Breast epithelium (tissue), 4 donors: ENCODE data around the gene HSPA1B. TPM values are rescaled to one million over a fixed set of nuclear protein-coding genes. Genes with fewer than 3 reads are reported as not detected.
A peak's percentile ranks its signal among the peaks of the same experiment; 100 is the strongest.
"Not testable (repeated sequence)": the region's sequence is repeated elsewhere in the genome, so short reads cannot be mapped to it uniquely, and the experiment has no call there.

ENCODE experiments used
- DNase-seq, 2 donors: peaks; one replicate each; pipeline ENCODE4 v3.0.0-alpha.2; 2019; ENCODE audit warnings: low spot score in 2 of 2
- H3K27ac ChIP-seq, 2 donors: fragments of 200-600 bp; sonication (generic) in 1 of 2; one replicate each; pipeline ENCODE4 v1.5.1; 2016 to 2019; ENCODE audit warnings: mild to moderate bottlenecking in 1 of 2
- H3K27me3 ChIP-seq, 2 donors: fragments of 200-600 bp; sonication (generic) in 1 of 2; one replicate each; pipeline versions ENCODE4 v1.5.1 to v1.6.0; 2017 to 2019; ENCODE audit warnings: control low read depth in 1 of 2, mild to moderate bottlenecking in 1 of 2
- H3K36me3 ChIP-seq: fragments of 200-600 bp; one replicate; pipeline ENCODE4 v1.5.1; 2019
- H3K4me1 ChIP-seq, 2 donors: fragments of 200-600 bp; sonication (generic); one replicate each; pipeline ENCODE4 v1.5.1; 2016 to 2019; ENCODE audit warnings: control low read depth in 1 of 2
- H3K4me3 ChIP-seq, 3 donors: fragments of 200-600 bp; sonication (generic); 1 replicate in 2 of 3; 2 replicates in 1 of 3; pipeline ENCODE4 v1.5.1; 2016 to 2019; ENCODE audit warnings: mild to moderate bottlenecking in 3 of 3, moderate library complexity in 2 of 3
- H3K9me3 ChIP-seq, 2 donors: fragments of 200-600 bp; sonication (generic) in 1 of 2; one replicate each; pipeline ENCODE4 v1.5.1; 2016 to 2019; ENCODE audit warnings: control low read depth in 1 of 2
- POLR2A ChIP-seq: fragments of 450-650 bp; IDR thresholded peaks from one replicate; pipeline ENCODE4 v1.6.1; 2016; ENCODE audit warnings: antibody characterized with exemption, mild to moderate bottlenecking, moderate library complexity
- POLR2AphosphoS5 ChIP-seq, 3 donors: sonication (generic); formaldehyde crosslinking; IDR thresholded peaks; one replicate each; pipeline ENCODE4 v1.6.1; 2017; ENCODE audit warnings: antibody characterized with exemption in 3 of 3
- intact Hi-C: fragments of 100-400 bp; cut with DNase I; formaldehyde crosslinking; loops from one replicate; pipeline ENCODE4 v1.15.1; 2023; ENCODE audit warnings: low total_unique reads
- total RNA-seq, 3 donors: library from RNA; depleted of rRNA; stranded (reverse); fragments of >200 nt; gene quantifications; one replicate each; pipeline ENCODE4 v1.1.0, GENCODE V29; 2016
- TF ChIP-seq, protein P1 (sequence below), 3 donors: fragments of 450-650 bp; IDR thresholded peaks; one replicate each; pipeline ENCODE4 v1.5.1; 2016 to 2017; ENCODE audit warnings: antibody characterized with exemption in 3 of 3, mild to moderate bottlenecking in 3 of 3, moderate library complexity in 3 of 3

HSPA1B gene
- total RNA-seq, 3 donors from 2014 or later = 113 to 376 (median 232) TPM

DNA sequence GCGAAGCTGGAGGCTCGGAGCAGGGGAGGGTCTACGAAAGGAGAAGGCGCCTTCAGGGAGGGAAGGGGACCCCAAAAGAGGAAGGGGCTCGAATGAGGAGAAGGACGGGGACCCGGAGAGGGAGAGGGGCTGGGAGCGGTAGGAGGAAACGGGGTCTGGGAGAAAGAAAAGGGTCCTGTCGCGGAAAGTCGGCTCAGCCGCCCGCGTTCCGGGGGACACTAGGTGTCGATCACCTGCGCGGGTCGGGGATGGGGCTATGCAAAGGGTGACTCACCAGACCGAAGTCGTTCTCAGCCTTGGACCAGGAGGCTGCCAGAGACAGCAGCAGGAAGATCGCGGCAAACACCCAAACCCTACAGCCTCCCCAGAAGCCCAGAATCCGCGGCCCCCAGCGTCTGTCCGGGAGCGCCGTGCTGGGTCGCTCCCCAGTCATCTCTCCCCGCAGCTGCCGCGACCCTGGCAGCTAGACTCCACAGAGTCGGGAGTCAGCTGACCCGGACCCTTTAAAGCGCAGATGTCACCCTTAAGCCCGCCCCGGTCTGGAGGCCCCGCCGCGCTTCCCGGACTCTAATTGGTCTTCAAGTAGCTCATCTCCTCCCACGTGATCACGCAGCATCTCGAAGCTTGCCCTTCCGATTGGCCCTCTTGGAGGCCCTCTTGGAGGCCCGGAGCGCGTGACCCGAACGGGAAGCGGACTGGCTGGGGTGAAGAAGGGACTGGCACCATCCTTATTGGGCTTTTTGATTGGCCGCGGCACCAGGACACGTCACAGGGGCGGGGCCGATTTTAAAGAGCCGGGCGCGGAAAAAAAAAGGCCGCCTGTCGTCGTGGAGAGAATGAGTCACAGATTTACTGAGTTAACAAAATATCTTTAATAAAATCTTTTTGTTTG is 35.1 kb downstream of the HSPA1B start, which contains the start of gene NEU1:
NEU1 (minus strand) TSS at position 478 of the 892 bp plus-strand sequence; CDS start at position 433, 45 bp downstream.
- TF ChIP-seq POLR2A (peak; percentile 96), POLR2AphosphoS5 (IDR thresholded peaks at IDR 0.05) (peak; percentile 90 to 97 (median 93))
- TF ChIP-seq, protein P1, sequence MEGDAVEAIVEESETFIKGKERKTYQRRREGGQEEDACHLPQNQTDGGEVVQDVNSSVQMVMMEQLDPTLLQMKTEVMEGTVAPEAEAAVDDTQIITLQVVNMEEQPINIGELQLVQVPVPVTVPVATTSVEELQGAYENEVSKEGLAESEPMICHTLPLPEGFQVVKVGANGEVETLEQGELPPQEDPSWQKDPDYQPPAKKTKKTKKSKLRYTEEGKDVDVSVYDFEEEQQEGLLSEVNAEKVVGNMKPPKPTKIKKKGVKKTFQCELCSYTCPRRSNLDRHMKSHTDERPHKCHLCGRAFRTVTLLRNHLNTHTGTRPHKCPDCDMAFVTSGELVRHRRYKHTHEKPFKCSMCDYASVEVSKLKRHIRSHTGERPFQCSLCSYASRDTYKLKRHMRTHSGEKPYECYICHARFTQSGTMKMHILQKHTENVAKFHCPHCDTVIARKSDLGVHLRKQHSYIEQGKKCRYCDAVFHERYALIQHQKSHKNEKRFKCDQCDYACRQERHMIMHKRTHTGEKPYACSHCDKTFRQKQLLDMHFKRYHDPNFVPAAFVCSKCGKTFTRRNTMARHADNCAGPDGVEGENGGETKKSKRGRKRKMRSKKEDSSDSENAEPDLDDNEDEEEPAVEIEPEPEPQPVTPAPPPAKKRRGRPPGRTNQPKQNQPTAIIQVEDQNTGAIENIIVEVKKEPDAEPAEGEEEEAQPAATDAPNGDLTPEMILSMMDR (IDR thresholded peaks at IDR 0.05) = no peak
- intact Hi-C loops = no loop called here
- no peaks in the 10 kb centered on the region for H3K27me3 ChIP-seq
- no peaks in the 10 kb centered on the region for H3K9me3 ChIP-seq
- H3K27ac ChIP-seq = peak within 1 kb of the TSS; percentile 94 to 96
- DNase-seq = peak; percentile 99 to 100
- peaks cover 5 to 6% of the 10 kb centered on the region in 2 donors for H3K4me1 ChIP-seq
- peak within 1 kb of the TSS; percentile 72 to 99 (median 82) for H3K4me3 ChIP-seq
- no peaks in the 10 kb centered on the region for H3K36me3 ChIP-seq

DNA sequence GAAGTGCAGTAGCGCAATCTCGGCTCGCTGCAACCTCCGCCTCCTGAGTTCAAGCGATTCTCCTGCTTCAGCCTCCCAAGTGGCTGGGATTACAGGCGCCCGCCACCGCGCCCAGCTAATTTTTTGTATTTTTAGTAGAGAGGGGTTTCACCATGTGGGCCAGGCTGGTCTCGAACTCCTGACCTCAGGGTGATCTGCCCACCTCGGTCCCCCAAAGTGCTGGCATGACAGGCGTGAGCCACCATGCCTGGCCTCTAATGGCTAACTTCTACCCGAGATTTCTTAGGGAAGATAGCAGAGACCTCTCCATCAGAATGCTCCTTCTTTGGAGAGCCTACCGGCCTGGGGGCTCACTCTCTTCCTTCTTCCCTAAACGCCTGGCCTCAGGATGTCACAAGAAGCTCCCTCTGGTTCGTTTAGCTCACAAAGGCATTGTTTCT is 36.6 kb downstream of the HSPA1B start:
- intact Hi-C loops, H3K9me3 ChIP-seq, H3K4me1 ChIP-seq, H3K27me3 ChIP-seq, H3K36me3 ChIP-seq, DNase-seq: not testable (repeated sequence)
- Histone ChIP-seq H3K27ac (peak overlapping the region; percentile 20 to 94), H3K4me3 (peak overlapping the region; percentile 72 to 99 (median 82))

- no peaks in the 10 kb centered on the region for H3K9me3 ChIP-seq
- H3K27me3 ChIP-seq = no peaks in the 10 kb centered on the region
- no peak for TF ChIP-seq POLR2AphosphoS5 (IDR thresholded peaks at IDR 0.05)
- TF ChIP-seq, protein P1 (IDR thresholded peaks at IDR 0.05) = no peak
- no peak overlapping the region for H3K27ac ChIP-seq
- H3K36me3 ChIP-seq = no peaks in the 10 kb centered on the region
- intact Hi-C loops = no loop called here
- DNase-seq = no peak
- H3K4me3 ChIP-seq = no peak overlapping the region
- H3K4me1 ChIP-seq = peaks cover 5 to 6% of the 10 kb centered on the region in 2 donors
Measured at GRCh38 chr6:31864818-31865204, 37.3 kb downstream of the HSPA1B start.

GRCh38 chr6:31865205-31866118 is 37.9 kb downstream of the HSPA1B start:
- TF ChIP-seq POLR2A (no peak), POLR2AphosphoS5 (IDR thresholded peaks at IDR 0.05) (no peak)
- TF ChIP-seq, protein P1 (IDR thresholded peaks at IDR 0.05) = no peak
- H3K4me3 ChIP-seq = no peak overlapping the region
- H3K27ac ChIP-seq = no peak overlapping the region
- intact Hi-C loops = no loop called here
- no peak for DNase-seq
- no peaks in the 10 kb centered on the region for H3K27me3 ChIP-seq
- H3K9me3 ChIP-seq = no peaks in the 10 kb centered on the region
- H3K4me1 ChIP-seq = peaks cover 5 to 6% of the 10 kb centered on the region in 2 donors
- H3K36me3 ChIP-seq = no peaks in the 10 kb centered on the region

DNA sequence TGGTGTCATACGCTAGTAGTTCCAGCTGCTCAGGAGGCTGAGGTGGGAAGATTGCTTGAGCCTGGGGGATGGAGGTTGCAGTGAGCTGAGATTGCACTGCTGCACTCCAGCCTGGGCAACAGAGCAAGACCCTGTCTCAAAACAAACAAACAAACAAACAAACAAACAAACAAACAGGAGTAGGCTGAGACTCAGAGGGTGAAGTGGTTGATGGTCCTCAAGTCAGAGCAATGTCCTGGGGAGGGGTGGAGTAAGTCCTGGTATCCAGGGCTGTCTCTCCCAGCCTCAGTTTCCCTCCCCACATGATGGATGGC is 41.1 kb downstream of the HSPA1B start:
- DNase-seq, H3K36me3 ChIP-seq, H3K27me3 ChIP-seq, H3K4me3 ChIP-seq, H3K27ac ChIP-seq, intact Hi-C loops, H3K4me1 ChIP-seq, H3K9me3 ChIP-seq: not testable (repeated sequence)

DNA sequence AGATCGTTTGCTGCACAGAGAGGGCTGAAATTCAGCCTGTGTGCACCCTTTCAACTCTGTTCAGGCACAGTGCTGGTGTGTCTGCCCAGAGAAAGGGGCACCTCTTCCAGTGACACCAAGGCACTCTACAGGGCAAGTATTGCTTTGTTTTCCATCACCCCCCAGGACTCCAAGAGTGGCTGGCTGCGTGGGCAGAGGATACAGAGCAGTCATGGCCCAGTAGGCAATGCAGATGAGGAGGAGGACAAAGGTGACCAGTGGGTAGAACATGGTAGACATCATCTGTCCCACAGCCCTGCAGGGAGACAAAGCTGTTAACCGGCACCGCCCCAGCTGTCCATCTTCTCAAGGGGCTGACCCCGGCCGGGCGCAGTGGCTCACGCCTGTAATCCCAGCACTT is 41.8 kb downstream of the HSPA1B start:
- Histone ChIP-seq H3K4me1 (no peaks in the 10 kb centered on the region), H3K36me3 (no peaks in the 10 kb centered on the region), H3K9me3 (no peaks in the 10 kb centered on the region), H3K4me3 (no peak overlapping the region), H3K27me3 (no peaks in the 10 kb centered on the region), H3K27ac (no peak overlapping the region)
- intact Hi-C loops = no loop called here
- no peak for DNase-seq
- TF ChIP-seq POLR2A (no peak), POLR2AphosphoS5 (IDR thresholded peaks at IDR 0.05) (no peak)
- TF ChIP-seq, protein P1 (IDR thresholded peaks at IDR 0.05) = no peak
